AG04449 (cell line): ENCODE measurements around the gene MRPL9.

ENCODE experiments used
- CTCF ChIA-PET: fragments of 350-600 bp; formaldehyde crosslinking; extraction: SDS; loops from one replicate; lab custom pipeline; 2021; ENCODE audit warnings: antibody characterized with exemption; lab: Yijun Ruan, JAX
- POLR2A ChIA-PET: fragments of 400-600, 350-600 bp; formaldehyde crosslinking; extraction: SDS; loops from one replicate; lab custom pipeline; 2020; ENCODE audit warnings: antibody characterized with exemption, inconsistent platforms; lab: Yijun Ruan, JAX
- DNase-seq: peaks from one replicate; pipeline ENCODE4 v3.0.0-alpha.2; 2010; ENCODE audit warnings: low read depth, low spot score
- H3K4me3 ChIP-seq: 2 replicates; pipeline ENCODE4 v1.5.1; 2011; ENCODE audit warnings: low read depth, mild to moderate bottlenecking, control low read depth, low read length
- CTCF ChIP-seq: IDR thresholded peaks from one replicate; pipeline ENCODE4 v1.5.1; 2011; ENCODE audit warnings: mild to moderate bottlenecking, moderate library complexity, low read length, control low read depth, inconsistent platforms; ENCODE audit not compliant: insufficient read depth; ENCODE audit errors: missing control alignments

Gene MRPL9

GRCh38 chr1:151710187-151710840, 53.0 kb downstream of the MRPL9 start:
- POLR2A ChIA-PET = no interaction called here

More at GRCh38 chr1:151710187-151710840, 53.0 kb downstream of the MRPL9 start:
- CTCF ChIA-PET = no interaction called here
- no peak overlapping the region for H3K4me3 ChIP-seq
- no peak for DNase-seq
- TF ChIP-seq CTCF = no peak
